ENCODE data around the gene DCAF8L1.
"Not testable (repeated sequence)": the region's sequence is repeated elsewhere in the genome, so short reads cannot be mapped to it uniquely, and the experiment has no call there.

DCAF8L1 gene

DNA sequence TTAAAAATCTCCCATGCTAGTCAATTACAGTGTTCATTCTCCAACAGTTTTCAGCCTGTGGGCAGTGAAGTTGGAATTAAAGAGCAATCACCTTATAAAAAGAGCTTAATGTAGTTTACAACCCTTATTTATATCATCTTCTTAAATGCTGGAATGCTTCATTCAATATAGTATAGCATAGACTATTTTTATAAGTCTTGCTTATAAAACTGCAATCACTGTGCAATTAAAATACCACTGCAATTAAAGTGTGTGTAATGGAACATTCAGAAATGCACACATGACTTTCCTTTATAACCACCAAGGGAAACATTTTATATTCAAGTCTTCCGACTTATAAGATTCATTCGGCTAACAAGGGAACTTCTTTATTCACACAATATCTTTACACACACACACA lies 16.4 kb upstream of the DCAF8L1 start:
- no peak overlapping the region for H3K27ac ChIP-seq
- TF ChIP-seq, protein P1, sequence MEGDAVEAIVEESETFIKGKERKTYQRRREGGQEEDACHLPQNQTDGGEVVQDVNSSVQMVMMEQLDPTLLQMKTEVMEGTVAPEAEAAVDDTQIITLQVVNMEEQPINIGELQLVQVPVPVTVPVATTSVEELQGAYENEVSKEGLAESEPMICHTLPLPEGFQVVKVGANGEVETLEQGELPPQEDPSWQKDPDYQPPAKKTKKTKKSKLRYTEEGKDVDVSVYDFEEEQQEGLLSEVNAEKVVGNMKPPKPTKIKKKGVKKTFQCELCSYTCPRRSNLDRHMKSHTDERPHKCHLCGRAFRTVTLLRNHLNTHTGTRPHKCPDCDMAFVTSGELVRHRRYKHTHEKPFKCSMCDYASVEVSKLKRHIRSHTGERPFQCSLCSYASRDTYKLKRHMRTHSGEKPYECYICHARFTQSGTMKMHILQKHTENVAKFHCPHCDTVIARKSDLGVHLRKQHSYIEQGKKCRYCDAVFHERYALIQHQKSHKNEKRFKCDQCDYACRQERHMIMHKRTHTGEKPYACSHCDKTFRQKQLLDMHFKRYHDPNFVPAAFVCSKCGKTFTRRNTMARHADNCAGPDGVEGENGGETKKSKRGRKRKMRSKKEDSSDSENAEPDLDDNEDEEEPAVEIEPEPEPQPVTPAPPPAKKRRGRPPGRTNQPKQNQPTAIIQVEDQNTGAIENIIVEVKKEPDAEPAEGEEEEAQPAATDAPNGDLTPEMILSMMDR (IDR thresholded peaks at IDR 0.05; ENCODE audit: low read depth, low read length, missing control alignments): no peak
- H3K36me3 ChIP-seq (replicated peaks): no peaks in the 10 kb centered on the region
- H3K4me3 ChIP-seq (ENCODE audit: low read depth, low read length): no peak overlapping the region
- H3K27me3 ChIP-seq (replicated peaks): no peaks in the 10 kb centered on the region
- DNase-seq: no peak
- in situ Hi-C loops (cut with HindIII; ENCODE audit: low pct_ligation_motif_present, low sequenced_read_pairs): no loop called here

GRCh38 chrX:27996132-27996531 lies 14.9 kb upstream of the DCAF8L1 start:
- TF ChIP-seq, protein P1 (IDR thresholded peaks at IDR 0.05; ENCODE audit: low read depth, low read length, missing control alignments): no peak
- DNase-seq: no peak
- Histone ChIP-seq H3K27me3 (replicated peaks) (no peaks in the 10 kb centered on the region), H3K27ac (no peak overlapping the region), H3K4me3 (ENCODE audit: low read depth, low read length) (no peak overlapping the region), H3K36me3 (replicated peaks) (no peaks in the 10 kb centered on the region)
- in situ Hi-C loops (cut with HindIII; ENCODE audit: low pct_ligation_motif_present, low sequenced_read_pairs): no loop called here

DNA sequence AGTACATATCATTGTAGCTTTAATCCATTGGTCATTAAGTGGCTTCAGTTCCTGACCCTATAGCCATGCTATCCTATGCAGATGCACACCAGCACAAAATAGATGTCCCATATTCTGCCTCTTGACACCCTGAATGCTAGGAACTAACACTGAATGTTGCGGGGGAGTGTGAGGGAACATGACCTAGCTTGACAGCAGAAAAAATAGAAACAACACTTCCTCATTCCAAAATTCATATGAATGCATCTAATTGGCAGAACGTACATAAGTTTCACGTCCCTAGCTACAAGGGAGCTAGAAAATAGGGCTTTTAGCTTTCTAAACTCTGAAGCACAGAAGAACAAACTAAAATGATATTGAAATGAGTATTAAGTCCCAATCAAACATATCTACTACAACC lies 14.4 kb upstream of the DCAF8L1 start:
- Histone ChIP-seq H3K4me3 (ENCODE audit: low read depth, low read length) (no peak overlapping the region), H3K27me3 (replicated peaks) (no peaks in the 10 kb centered on the region), H3K36me3 (replicated peaks) (no peaks in the 10 kb centered on the region), H3K27ac (no peak overlapping the region)
- in situ Hi-C loops (cut with HindIII; ENCODE audit: low pct_ligation_motif_present, low sequenced_read_pairs): no loop called here
- DNase-seq: no peak
- TF ChIP-seq, protein P1 (IDR thresholded peaks at IDR 0.05; ENCODE audit: low read depth, low read length, missing control alignments): no peak

GRCh38 chrX:27987862-27988646 lies 6.8 kb upstream of the DCAF8L1 start:
- H3K4me3 ChIP-seq (ENCODE audit: low read depth, low read length): no peak overlapping the region
- in situ Hi-C loops (cut with HindIII; ENCODE audit: low pct_ligation_motif_present, low sequenced_read_pairs): no loop called here
- TF ChIP-seq, protein P1 (IDR thresholded peaks at IDR 0.05; ENCODE audit: low read depth, low read length, missing control alignments): no peak

DNA sequence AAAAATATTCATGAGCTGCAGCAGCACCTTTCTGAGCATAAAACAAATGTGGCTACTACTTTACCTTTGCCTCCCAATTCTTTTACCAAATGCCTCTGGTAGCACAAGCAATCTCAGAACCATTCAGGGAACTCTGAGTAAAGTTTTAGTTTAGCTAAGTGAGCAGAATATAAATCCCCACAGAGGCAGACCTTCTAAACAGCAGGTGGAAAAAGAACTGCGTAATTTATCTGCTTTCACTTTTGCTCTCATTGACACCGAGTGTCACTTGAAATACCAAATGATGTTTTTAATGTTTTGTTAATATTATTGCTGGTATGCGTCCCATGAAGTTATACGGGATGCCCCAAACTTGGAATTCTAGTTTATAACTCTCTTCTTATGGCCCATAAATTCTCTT lies 4.3 kb downstream of the DCAF8L1 start:
- in situ Hi-C loops (cut with HindIII; ENCODE audit: low pct_ligation_motif_present, low sequenced_read_pairs); H3K27me3 ChIP-seq (replicated peaks); DNase-seq; H3K27ac ChIP-seq; H3K36me3 ChIP-seq (replicated peaks); H3K4me3 ChIP-seq (ENCODE audit: low read depth, low read length): not testable (repeated sequence)

More at GRCh38 chrX:27987862-27988646, 6.8 kb upstream of the DCAF8L1 start:
- Histone ChIP-seq H3K36me3 (replicated peaks) (no peaks in the 10 kb centered on the region), H3K27ac (no peak overlapping the region), H3K27me3 (replicated peaks) (no peaks in the 10 kb centered on the region)
- DNase-seq: no peak

GRCh38 chrX:27976284-27976683 lies 5.0 kb downstream of the DCAF8L1 start:
- Histone ChIP-seq H3K4me3 (ENCODE audit: low read depth, low read length) (no peak overlapping the region), H3K27ac (no peak overlapping the region), H3K27me3 (replicated peaks) (no peaks in the 10 kb centered on the region), H3K36me3 (replicated peaks) (no peaks in the 10 kb centered on the region)
- DNase-seq: no peak
- in situ Hi-C loops (cut with HindIII; ENCODE audit: low pct_ligation_motif_present, low sequenced_read_pairs): no loop called here
- TF ChIP-seq, protein P1 (IDR thresholded peaks at IDR 0.05; ENCODE audit: low read depth, low read length, missing control alignments): no peak

All from brain microvascular endothelial cell (primary cell).